GM23248 (cell line): ENCODE measurements around the gene PRR12. TPM values are rescaled to one million over a fixed set of nuclear protein-coding genes. Genes with fewer than 3 reads are reported as not detected.
"Not testable (repeated sequence)": the region's sequence is repeated elsewhere in the genome, so short reads cannot be mapped to it uniquely, and the experiment has no call there.

Experiments used
- DNase-seq: peaks from one replicate; pipeline ENCODE4 v3.0.0-alpha.2; 2015
- H2AFZ ChIP-seq: fragments of 200-600 bp; sonication (generic); 2 replicates; pipeline ENCODE4 v1.6.1; 2016; ENCODE audit warnings: antibody characterized with exemption
- H3F3A ChIP-seq: fragments of 200-600 bp; sonication (generic); 2 replicates; pipeline ENCODE4 v1.6.1; 2016; ENCODE audit warnings: mild to moderate bottlenecking, antibody characterized with exemption, mixed run types; ENCODE audit not compliant: insufficient read depth
- H3K27ac ChIP-seq: fragments of 200-600 bp; sonication (generic); 2 replicates; pipeline ENCODE4 v1.5.1; 2016; ENCODE audit warnings: mild to moderate bottlenecking
- H3K27me3 ChIP-seq: fragments of 200-600 bp; sonication (generic); replicated peaks from 2 replicates; pipeline ENCODE4 v1.6.1; 2016; ENCODE audit warnings: mild to moderate bottlenecking; ENCODE audit not compliant: insufficient read depth
- H3K36me3 ChIP-seq: fragments of 200-600 bp; sonication (generic); 2 replicates; pipeline ENCODE4 v1.6.1; 2016; ENCODE audit warnings: low read depth, mild to moderate bottlenecking
- H3K4me1 ChIP-seq: fragments of 200-600 bp; sonication (generic); 2 replicates; pipeline ENCODE4 v1.6.1; 2016; ENCODE audit warnings: mild to moderate bottlenecking; ENCODE audit not compliant: insufficient read depth
- H3K4me2 ChIP-seq: fragments of 200-600 bp; sonication (generic); one replicate; pipeline ENCODE4 v1.6.1; 2016; ENCODE audit warnings: mild to moderate bottlenecking; ENCODE audit not compliant: unreplicated experiment
- H3K4me3 ChIP-seq: fragments of 200-600 bp; sonication (generic); 2 replicates; pipeline ENCODE4 v1.5.1; 2016; ENCODE audit warnings: mild to moderate bottlenecking
- H3K79me2 ChIP-seq: fragments of 200-600 bp; sonication (generic); 2 replicates; pipeline ENCODE4 v1.6.1; 2016; ENCODE audit warnings: mild to moderate bottlenecking; ENCODE audit not compliant: insufficient read depth
- H3K9ac ChIP-seq: fragments of 200-600 bp; sonication (generic); 2 replicates; pipeline ENCODE4 v1.6.1; 2016; ENCODE audit warnings: mild to moderate bottlenecking
- H3K9me2 ChIP-seq: fragments of 200-600 bp; sonication (generic); 2 replicates; pipeline ENCODE4 v1.6.1; 2016; ENCODE audit warnings: mixed run types, mild to moderate bottlenecking, moderate library complexity; ENCODE audit not compliant: insufficient read depth
- H3K9me3 ChIP-seq: fragments of 200-600 bp; sonication (generic); one replicate; pipeline ENCODE4 v1.6.1; 2017; ENCODE audit warnings: low read depth
- H4K20me1 ChIP-seq: fragments of 200-600 bp; sonication (generic); 2 replicates; pipeline ENCODE4 v1.6.0; 2016; ENCODE audit not compliant: insufficient read depth
- EZH2 ChIP-seq: fragments of 200-600 bp; sonication (generic); IDR thresholded peaks from 2 replicates; pipeline ENCODE4 v1.6.1; 2018; ENCODE audit warnings: antibody characterized with exemption, mild to moderate bottlenecking; ENCODE audit not compliant: insufficient read depth, poor library complexity, severe bottlenecking
- EZH2phosphoT487 ChIP-seq: fragments of 200-600 bp; sonication (generic); IDR thresholded peaks from 2 replicates; pipeline ENCODE4 v1.6.1; 2018; ENCODE audit warnings: antibody characterized with exemption, moderate library complexity, mild to moderate bottlenecking, low read depth; ENCODE audit not compliant: insufficient read depth
- WGBS, 2 experiments: methylation state at CpG; one replicate each; pipeline ENCODE4 v1.1.6; 2015 to 2017; ENCODE audit warnings: low lambda C conversion rate in 2 of 2, low coverage in 1 of 2; ENCODE audit errors: missing lambda C conversion rate in 2 of 2; 5-methylcytosine and 5-hydroxymethylcytosine counted together
- in situ Hi-C: fragments of 300-500 bp; cut with MboI; formaldehyde crosslinking; loops from 2 replicates; pipeline ENCODE4 v1.15.0; 2020
- polyA plus RNA-seq: library from polyadenylated mRNA; unstranded; fragments of >200 nt; fragmentation: Nextera tagmentation; extraction: Ambion mirVana; gene quantifications from 2 replicates; pipeline ENCODE4 v1.2.1, GENCODE V29; 2016
- total RNA-seq: library from RNA; depleted of rRNA; stranded (reverse); fragments of >200 nt; shearing (Covaris generic); gene quantifications from 2 replicates; pipeline ENCODE4 v1.2.3, GENCODE V29; 2014

The PRR12 gene
- total and polyA plus RNA-seq, 2 experiments from 2014 or later: 0.86 to 2.9 TPM

DNA sequence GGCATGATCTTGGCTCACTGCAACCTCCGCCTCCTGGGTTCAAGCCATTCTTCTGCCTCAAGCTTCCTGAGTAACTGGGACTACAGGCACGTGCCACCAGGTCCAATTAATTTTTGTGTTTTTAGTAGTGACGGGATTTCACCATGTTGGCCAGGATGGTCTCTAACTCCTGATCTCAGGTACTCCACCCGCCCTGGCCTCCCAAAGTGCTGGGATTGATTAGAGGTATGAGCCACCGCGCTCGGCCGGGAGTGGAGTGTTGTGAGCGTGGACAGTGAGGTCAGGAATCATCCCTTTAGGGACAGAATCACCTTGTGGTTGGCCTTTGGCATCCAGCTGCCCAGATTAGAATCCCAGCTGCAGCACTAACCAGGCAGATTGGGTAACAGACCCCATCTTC lies 38.7 kb downstream of the PRR12 start:
- no peak for DNase-seq
- H3K9me2 ChIP-seq: no peaks in the 10 kb centered on the region
- no peak overlapping the region for H3K4me3 ChIP-seq
- peaks cover 9% of the 10 kb centered on the region for H3K4me1 ChIP-seq
- no peaks in the 10 kb centered on the region for H3K79me2 ChIP-seq
- WGBS, 2 experiments: 66 to 73% methylated on average over 9 of the region's 9 CpGs
- no peak overlapping the region for H2AFZ ChIP-seq
- H4K20me1 ChIP-seq: no peaks in the 10 kb centered on the region
- peaks cover 39% of the 10 kb centered on the region for H3F3A ChIP-seq
- H3K9ac ChIP-seq: no peak overlapping the region
- no peaks in the 10 kb centered on the region; the same call in 1 of the 2 replicates for H3K36me3 ChIP-seq
- H3K9me3 ChIP-seq: no peaks in the 10 kb centered on the region
- H3K27me3 ChIP-seq: no peaks in the 10 kb centered on the region
- H3K4me2 ChIP-seq: no peak overlapping the region
- H3K27ac ChIP-seq: no peak overlapping the region
- no peak for TF ChIP-seq EZH2
- no peak for TF ChIP-seq EZH2phosphoT487
- in situ Hi-C loops: no loop called here

DNA sequence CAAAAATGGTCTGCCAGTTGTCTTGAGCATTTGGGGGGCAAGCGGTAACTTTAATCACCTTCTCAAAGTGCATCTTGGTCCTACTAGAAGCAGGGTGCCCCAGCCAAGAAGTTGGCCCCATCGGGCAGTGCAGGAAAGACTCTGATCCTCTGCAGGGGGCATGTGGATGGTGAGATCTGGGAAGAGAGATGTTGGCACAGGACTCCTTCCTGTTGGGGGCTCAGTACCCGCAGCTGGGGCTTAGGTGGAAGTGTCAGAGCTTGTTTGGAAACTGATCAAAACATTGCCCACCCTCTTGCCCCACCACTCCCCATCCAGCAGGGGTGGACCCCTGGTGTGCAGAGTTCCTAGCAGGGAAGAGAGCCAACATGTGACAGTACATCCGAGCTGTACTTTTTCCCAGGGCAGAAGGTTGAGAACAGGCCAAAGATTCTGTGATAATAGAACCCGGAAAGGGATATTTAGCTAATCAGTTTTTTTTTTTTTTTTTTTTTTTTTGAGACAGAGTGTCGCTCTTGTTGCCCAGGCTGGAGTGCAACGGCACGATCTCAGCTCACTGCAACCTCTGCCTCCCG lies 40.1 kb downstream of the PRR12 start:
- Histone ChIP-seq H3K9me2 (no peaks in the 10 kb centered on the region), H3K4me3 (no peak overlapping the region), H3K36me3 (peaks cover 7% of the 10 kb centered on the region; the same call in 1 of the 2 replicates), H3F3A (peaks cover 39% of the 10 kb centered on the region), H3K27me3 (no peaks in the 10 kb centered on the region), H4K20me1 (no peaks in the 10 kb centered on the region), H3K4me2 (peak overlapping the region; percentile 3), H3K4me1 (peaks cover 9% of the 10 kb centered on the region), H3K27ac (peak overlapping the region; percentile 17), H3K9me3 (no peaks in the 10 kb centered on the region), H2AFZ (no peak overlapping the region), H3K79me2 (no peaks in the 10 kb centered on the region), H3K9ac (no peak overlapping the region; the same call in 1 of the 2 replicates)
- 5 to 9% methylated on average over 6 to 9 of the region's 9 CpGs for WGBS, 2 experiments
- in situ Hi-C loops: no loop called here
- peak; percentile 39 for DNase-seq
- TF ChIP-seq EZH2: no peak
- no peak for TF ChIP-seq EZH2phosphoT487

DNA sequence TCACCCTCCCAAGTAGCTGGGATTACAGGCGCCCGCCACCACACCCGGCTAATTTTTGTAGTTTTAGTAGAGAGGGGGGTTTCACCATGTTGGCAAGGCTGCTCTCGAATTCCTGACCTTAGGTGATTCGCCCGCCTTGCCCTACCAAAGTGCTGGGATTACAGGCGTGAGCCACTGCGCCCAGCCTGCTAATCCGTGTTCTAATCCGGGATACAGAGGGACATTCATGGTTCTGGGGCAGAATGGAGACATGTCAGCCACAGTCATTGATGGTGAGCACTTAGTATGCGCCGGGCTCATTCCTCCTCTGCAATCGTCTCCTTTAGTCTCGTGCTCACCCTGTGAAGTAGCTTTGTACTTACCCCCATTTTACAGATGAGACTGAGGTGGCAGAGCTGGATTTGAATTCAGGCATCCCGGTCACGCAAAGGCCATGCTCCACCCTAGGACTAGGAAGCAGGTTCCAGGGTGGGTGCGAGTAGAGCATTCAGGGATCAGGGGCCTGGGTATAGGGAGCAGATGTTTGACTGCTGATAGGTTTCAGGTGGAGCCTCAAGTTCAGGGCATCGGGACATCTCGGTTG lies 40.7 kb downstream of the PRR12 start:
- H3K4me2 ChIP-seq: no peak overlapping the region
- no peak overlapping the region for H2AFZ ChIP-seq
- in situ Hi-C loops: no loop called here
- no peak overlapping the region for H3K27ac ChIP-seq
- H3K9me3 ChIP-seq: no peaks in the 10 kb centered on the region
- H3K9ac ChIP-seq: no peak overlapping the region
- H4K20me1 ChIP-seq: no peaks in the 10 kb centered on the region
- no peaks in the 10 kb centered on the region for H3K27me3 ChIP-seq
- TF ChIP-seq EZH2: no peak
- no peak for TF ChIP-seq EZH2phosphoT487
- 74 to 76% methylated on average over 19 of the region's 19 CpGs for WGBS, 2 experiments
- DNase-seq: no peak
- peaks cover 7% of the 10 kb centered on the region; the same call in 1 of the 2 replicates for H3K36me3 ChIP-seq
- H3K4me1 ChIP-seq: peaks cover 9% of the 10 kb centered on the region
- H3K79me2 ChIP-seq: no peaks in the 10 kb centered on the region
- no peaks in the 10 kb centered on the region for H3K9me2 ChIP-seq
- peaks cover 39% of the 10 kb centered on the region for H3F3A ChIP-seq
- H3K4me3 ChIP-seq: no peak overlapping the region

DNA sequence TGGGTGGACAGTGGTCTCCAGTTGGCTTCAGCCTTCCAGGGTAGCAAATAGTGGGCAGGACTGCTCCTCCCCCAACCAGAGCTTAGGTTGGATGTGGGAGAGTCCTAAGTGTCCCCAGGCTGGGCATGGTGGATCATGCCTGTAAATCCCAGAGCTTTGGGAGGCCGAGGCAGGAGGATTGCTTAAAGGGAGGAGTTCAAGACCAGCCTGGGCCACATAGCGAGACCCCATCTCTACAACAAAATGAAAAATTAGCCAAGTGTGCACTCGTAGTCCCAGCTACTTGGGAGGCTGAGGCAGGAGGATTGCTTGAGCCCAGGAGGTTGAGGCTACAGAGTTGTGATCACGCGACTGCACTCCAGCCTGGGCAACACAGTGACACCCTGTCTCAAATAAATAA lies 41.6 kb downstream of the PRR12 start:
- Histone ChIP-seq H3K27ac (no peak overlapping the region), H3K36me3 (peaks cover 7% of the 10 kb centered on the region; the same call in 1 of the 2 replicates), H3K4me1 (peaks cover 9% of the 10 kb centered on the region), H4K20me1 (no peaks in the 10 kb centered on the region), H2AFZ (no peak overlapping the region), H3F3A (peaks cover 39% of the 10 kb centered on the region), H3K9me3 (no peaks in the 10 kb centered on the region), H3K79me2 (peaks cover 3% of the 10 kb centered on the region), H3K9me2 (no peaks in the 10 kb centered on the region), H3K4me2 (no peak overlapping the region), H3K27me3 (no peaks in the 10 kb centered on the region), H3K9ac (no peak overlapping the region), H3K4me3 (no peak overlapping the region)
- in situ Hi-C loops: no loop called here
- TF ChIP-seq EZH2 (no peak), EZH2phosphoT487 (no peak)
- 88 to 92% methylated on average over 5 of the region's 5 CpGs for WGBS, 2 experiments
- DNase-seq: no peak

DNA sequence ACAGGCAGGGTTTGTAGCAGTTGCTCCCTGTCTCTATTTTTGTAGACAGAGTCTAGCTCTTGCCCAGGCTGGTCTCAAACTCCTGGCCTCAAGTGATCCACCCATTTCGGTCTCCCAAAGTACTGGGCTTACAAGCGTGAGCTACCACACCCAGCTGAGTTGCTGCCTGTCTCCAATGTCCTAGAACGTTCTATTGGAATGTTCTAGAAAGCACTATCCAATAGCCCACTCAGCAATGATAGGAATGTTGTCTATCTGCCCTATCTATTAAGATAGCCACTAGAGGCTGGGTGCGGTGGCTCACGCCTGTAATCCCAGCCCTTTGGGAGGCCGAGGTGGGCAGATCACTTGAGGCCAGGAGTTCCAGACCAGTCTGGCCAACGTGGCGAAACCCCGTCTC lies 42.3 kb downstream of the PRR12 start:
- peak; percentile 18 for DNase-seq
- H3K36me3 ChIP-seq, H3K9me3 ChIP-seq, H4K20me1 ChIP-seq, H3K27me3 ChIP-seq, H3K9me2 ChIP-seq, H3K4me1 ChIP-seq, in situ Hi-C loops, H3K79me2 ChIP-seq, H3K27ac ChIP-seq, H3K4me3 ChIP-seq, H3K9ac ChIP-seq, H3K4me2 ChIP-seq, H2AFZ ChIP-seq: not testable (repeated sequence)
- peaks cover 39% of the 10 kb centered on the region for H3F3A ChIP-seq
- 39 to 43% methylated on average over 9 of the region's 9 CpGs for WGBS, 2 experiments
